PC-3 (cell line): Measurements from ENCODE around the gene CHRNB2.

Experiments
- EZH2 ChIP-seq: fragments of 300-600 bp; sonication (generic); IDR thresholded peaks from one replicate; pipeline ENCODE4 v1.6.1; 2017; ENCODE audit warnings: antibody characterized with exemption, mild to moderate bottlenecking, low read length; ENCODE audit not compliant: unreplicated experiment
- TF ChIP-seq, protein P1 (sequence below): fragments of 300-600 bp; sonication (generic); conservative IDR thresholded peaks from 2 replicates; pipeline ENCODE4 v1.5.1; 2017; ENCODE audit warnings: antibody characterized with exemption, low read depth, mild to moderate bottlenecking, low read length

DNA sequence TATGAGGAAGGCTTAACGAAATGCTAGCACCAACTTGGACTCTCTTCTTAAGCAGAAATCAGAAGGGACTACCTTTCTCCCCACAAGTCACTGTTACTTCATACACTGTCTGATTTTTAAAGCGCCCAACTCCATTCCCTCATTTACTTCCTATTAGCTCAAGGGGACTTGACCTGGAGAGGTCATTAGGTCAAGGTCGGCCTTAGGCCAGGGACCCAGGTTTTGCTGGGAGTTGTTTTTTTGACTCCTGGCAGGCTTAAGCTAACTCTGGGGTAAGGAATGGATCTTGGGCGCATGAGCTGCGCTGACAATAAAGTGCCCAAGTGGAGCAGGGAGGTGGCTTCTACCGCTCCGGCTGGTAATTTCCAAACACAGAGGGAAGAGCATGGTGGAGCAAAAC, 23.6 kb downstream of the CHRNB2 start:
- TF ChIP-seq, protein P1, sequence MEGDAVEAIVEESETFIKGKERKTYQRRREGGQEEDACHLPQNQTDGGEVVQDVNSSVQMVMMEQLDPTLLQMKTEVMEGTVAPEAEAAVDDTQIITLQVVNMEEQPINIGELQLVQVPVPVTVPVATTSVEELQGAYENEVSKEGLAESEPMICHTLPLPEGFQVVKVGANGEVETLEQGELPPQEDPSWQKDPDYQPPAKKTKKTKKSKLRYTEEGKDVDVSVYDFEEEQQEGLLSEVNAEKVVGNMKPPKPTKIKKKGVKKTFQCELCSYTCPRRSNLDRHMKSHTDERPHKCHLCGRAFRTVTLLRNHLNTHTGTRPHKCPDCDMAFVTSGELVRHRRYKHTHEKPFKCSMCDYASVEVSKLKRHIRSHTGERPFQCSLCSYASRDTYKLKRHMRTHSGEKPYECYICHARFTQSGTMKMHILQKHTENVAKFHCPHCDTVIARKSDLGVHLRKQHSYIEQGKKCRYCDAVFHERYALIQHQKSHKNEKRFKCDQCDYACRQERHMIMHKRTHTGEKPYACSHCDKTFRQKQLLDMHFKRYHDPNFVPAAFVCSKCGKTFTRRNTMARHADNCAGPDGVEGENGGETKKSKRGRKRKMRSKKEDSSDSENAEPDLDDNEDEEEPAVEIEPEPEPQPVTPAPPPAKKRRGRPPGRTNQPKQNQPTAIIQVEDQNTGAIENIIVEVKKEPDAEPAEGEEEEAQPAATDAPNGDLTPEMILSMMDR, result no peak
- no peak for TF ChIP-seq EZH2
